ENCODE data around the gene CUX1.

DNA sequence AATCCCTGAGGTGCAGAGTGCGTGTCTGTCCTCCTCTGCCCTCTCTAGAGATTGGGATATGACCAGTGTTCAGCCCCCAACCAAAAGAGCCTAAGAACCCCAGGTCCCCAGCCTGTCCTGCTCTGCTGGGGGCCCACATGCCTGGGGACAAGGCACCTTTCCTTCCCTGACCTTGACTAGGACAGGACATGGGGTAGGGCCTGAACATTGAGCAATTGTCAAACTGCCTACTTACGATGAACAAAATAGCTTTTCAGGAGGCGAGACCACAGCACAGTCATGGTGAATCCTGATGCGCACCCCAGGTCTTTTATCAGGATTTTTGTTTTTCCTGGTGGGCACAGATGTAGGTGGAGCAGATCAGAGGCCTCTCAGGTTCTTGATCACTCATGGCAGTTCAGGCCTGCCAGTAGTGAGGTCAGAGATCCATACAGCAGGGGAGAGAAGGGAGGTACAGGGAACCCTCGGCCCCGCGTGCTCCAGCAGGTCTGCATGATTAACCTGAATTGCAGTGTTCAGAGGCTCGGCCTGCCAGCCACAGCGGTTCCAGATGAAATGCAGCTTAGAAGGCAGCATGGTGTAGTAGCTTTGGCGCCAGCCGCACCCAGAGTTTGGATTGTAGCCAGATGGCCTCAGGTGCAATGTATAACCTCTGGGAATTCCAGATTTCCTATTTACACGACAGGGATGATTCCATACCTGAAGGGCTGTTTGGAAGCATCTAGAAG is 191.3 kb downstream of the CUX1 start:
- no peak for TF ChIP-seq POLR2A (IDR thresholded peaks at IDR 0.05)
- TF ChIP-seq, protein P1, sequence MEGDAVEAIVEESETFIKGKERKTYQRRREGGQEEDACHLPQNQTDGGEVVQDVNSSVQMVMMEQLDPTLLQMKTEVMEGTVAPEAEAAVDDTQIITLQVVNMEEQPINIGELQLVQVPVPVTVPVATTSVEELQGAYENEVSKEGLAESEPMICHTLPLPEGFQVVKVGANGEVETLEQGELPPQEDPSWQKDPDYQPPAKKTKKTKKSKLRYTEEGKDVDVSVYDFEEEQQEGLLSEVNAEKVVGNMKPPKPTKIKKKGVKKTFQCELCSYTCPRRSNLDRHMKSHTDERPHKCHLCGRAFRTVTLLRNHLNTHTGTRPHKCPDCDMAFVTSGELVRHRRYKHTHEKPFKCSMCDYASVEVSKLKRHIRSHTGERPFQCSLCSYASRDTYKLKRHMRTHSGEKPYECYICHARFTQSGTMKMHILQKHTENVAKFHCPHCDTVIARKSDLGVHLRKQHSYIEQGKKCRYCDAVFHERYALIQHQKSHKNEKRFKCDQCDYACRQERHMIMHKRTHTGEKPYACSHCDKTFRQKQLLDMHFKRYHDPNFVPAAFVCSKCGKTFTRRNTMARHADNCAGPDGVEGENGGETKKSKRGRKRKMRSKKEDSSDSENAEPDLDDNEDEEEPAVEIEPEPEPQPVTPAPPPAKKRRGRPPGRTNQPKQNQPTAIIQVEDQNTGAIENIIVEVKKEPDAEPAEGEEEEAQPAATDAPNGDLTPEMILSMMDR (IDR thresholded peaks at IDR 0.05) = no peak

All from uterus (tissue), 2 donors.